ENCODE measurements around the gene EPHA3.

Gene EPHA3

DNA sequence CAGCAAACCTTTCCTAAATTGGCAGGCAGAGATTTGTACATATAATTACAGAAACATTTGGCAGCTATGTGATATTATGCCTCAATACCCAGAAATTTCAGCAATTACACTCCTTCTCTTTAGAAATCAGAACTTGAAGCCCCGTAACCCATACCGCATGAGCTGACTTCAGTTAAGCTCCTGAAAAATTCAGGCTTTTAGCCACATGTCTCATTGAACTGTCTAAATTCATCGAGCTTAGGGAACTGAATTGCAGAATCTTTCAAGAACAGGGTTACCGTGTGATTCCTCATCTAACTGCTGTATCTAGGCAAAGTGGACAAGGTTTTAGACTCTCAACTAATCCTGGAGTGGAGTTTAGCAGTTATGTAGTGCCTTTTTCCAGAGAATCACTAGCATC, 333.0 kb downstream of the EPHA3 start:
- H3K4me1 Mint-ChIP-seq: peaks cover 7% of the 10 kb centered on the region
- H3K9me3 Mint-ChIP-seq: no peaks in the 10 kb centered on the region
- H3K27me3 Mint-ChIP-seq (ENCODE audit: low read depth, poor library complexity): no peaks in the 10 kb centered on the region
- H3K36me3 Mint-ChIP-seq (ENCODE audit: low read depth): no peaks in the 10 kb centered on the region
- TF ChIP-seq, protein P1, sequence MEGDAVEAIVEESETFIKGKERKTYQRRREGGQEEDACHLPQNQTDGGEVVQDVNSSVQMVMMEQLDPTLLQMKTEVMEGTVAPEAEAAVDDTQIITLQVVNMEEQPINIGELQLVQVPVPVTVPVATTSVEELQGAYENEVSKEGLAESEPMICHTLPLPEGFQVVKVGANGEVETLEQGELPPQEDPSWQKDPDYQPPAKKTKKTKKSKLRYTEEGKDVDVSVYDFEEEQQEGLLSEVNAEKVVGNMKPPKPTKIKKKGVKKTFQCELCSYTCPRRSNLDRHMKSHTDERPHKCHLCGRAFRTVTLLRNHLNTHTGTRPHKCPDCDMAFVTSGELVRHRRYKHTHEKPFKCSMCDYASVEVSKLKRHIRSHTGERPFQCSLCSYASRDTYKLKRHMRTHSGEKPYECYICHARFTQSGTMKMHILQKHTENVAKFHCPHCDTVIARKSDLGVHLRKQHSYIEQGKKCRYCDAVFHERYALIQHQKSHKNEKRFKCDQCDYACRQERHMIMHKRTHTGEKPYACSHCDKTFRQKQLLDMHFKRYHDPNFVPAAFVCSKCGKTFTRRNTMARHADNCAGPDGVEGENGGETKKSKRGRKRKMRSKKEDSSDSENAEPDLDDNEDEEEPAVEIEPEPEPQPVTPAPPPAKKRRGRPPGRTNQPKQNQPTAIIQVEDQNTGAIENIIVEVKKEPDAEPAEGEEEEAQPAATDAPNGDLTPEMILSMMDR (IDR thresholded peaks at IDR 0.05): no peak
- DNase-seq: no peak
- no peak overlapping the region for H3K4me3 Mint-ChIP-seq
- H3K27ac Mint-ChIP-seq: no peak overlapping the region

DNA sequence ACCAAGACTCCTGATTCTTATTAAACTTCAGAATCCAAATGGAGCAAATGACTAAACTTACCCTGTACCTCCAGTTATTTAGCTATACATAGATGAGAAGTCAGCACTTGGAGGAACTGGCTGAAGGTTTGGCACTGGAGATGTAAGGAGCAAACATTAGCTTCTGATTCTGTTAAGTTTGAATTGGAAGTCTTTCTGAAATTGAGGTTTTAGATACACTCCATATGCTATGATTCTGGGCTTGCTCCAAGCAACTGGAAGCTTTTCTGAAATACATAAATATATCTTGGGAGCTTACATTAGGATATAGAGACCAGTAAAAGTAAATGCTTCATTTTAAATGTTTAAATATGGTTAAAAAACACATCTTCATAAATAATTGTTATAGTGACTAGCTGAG, 333.7 kb downstream of the EPHA3 start:
- TF ChIP-seq, protein P1 (IDR thresholded peaks at IDR 0.05): no peak
- Mint-ChIP-seq H3K4me3 (no peak overlapping the region), H3K27ac (no peak overlapping the region), H3K27me3 (ENCODE audit: low read depth, poor library complexity) (no peaks in the 10 kb centered on the region), H3K9me3 (no peaks in the 10 kb centered on the region), H3K36me3 (ENCODE audit: low read depth) (no peaks in the 10 kb centered on the region), H3K4me1 (peaks cover 7% of the 10 kb centered on the region)
- no peak for DNase-seq

DNA sequence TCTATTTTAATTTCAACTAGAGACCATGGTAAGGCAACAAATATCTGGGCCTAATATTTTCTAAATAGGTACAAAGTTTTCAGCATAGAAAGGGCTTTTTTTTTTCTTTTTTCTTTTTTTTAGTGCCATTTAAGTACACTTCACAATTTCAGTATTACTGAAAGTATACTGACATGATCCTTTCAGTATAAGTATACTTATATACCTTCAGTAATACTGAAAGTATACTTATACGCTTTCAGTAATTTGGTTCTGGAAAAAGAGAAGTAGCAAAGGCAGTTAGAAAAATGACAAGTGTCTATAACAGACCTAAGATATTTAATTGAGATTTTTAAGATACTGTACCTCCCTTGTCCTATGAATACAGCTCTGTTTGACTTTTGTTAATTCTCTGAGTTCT, 339.2 kb downstream of the EPHA3 start:
- H3K27ac Mint-ChIP-seq: no peak overlapping the region
- TF ChIP-seq, protein P1 (IDR thresholded peaks at IDR 0.05): no peak
- H3K4me1 Mint-ChIP-seq: peaks cover 7% of the 10 kb centered on the region
- no peak for DNase-seq
- H3K36me3 Mint-ChIP-seq (ENCODE audit: low read depth): no peaks in the 10 kb centered on the region
- H3K9me3 Mint-ChIP-seq: no peaks in the 10 kb centered on the region
- no peak overlapping the region for H3K4me3 Mint-ChIP-seq
- no peaks in the 10 kb centered on the region for H3K27me3 Mint-ChIP-seq (ENCODE audit: low read depth, poor library complexity)

DNA sequence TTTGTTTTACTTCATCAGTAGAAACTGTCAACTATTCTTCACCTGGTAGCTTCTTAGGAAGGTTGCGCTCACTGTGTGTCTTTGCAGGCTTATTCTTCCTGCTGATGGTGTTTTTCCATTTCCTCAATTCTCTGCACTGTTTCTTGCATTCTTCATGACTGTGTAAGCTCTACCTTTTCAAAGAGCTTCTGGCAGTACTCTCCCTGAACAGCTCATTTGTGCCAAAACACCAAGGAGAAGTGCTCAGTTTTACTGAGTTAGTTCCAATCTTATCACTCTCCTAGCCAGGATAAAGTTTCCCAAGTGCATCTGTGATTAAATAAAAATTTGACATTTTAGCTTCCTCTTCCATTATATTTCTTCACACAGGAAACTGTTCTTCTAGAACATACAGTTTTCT, 339.8 kb downstream of the EPHA3 start:
- H3K27me3 Mint-ChIP-seq (ENCODE audit: low read depth, poor library complexity): no peaks in the 10 kb centered on the region
- peaks cover 5% of the 10 kb centered on the region for H3K4me1 Mint-ChIP-seq
- H3K9me3 Mint-ChIP-seq: no peaks in the 10 kb centered on the region
- no peak overlapping the region for H3K4me3 Mint-ChIP-seq
- TF ChIP-seq, protein P1 (IDR thresholded peaks at IDR 0.05): no peak
- DNase-seq: no peak
- H3K27ac Mint-ChIP-seq: no peak overlapping the region
- no peaks in the 10 kb centered on the region for H3K36me3 Mint-ChIP-seq (ENCODE audit: low read depth)

DNA sequence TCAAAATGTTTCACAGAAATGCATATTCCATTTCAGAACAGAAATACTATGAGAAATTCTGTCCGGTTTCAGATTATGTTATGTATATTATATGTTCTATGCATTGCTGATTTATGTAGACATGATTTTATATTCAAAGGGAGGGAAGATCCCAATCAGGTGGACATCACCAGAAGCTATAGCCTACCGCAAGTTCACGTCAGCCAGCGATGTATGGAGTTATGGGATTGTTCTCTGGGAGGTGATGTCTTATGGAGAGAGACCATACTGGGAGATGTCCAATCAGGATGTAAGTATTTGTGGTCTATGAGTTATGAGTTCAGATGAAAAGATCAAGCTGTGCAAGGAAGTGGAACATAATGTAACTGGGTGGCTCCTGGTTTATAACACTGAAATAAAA, 341.7 kb downstream of the EPHA3 start:
- no peaks in the 10 kb centered on the region for H3K27me3 Mint-ChIP-seq (ENCODE audit: low read depth, poor library complexity)
- H3K9me3 Mint-ChIP-seq: no peaks in the 10 kb centered on the region

DNA sequence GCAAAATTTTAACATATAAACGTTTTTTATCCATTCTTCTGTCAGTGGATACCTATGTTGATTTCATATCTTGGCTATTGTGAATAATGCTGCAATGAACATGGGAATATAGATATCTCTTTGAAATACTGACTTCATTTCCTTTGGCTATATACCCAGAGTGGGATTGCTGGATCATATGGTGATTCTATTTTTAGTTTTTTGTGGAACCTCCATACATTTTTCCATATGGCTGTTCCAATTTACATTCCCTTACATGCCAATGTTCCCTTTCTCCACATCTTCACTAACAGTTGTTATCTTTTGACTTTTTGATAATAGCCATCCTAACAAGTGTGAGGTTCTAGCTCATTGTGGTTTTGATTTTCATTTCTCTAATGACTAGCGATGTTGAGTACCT, 344.6 kb downstream of the EPHA3 start:
- peaks cover 9% of the 10 kb centered on the region for H3K4me1 Mint-ChIP-seq

More for the DNA sequence above, 341.7 kb downstream of the EPHA3 start:
- TF ChIP-seq, protein P1 (IDR thresholded peaks at IDR 0.05): no peak
- H3K27ac Mint-ChIP-seq: no peak overlapping the region
- peaks cover 1% of the 10 kb centered on the region for H3K36me3 Mint-ChIP-seq (ENCODE audit: low read depth)
- H3K4me3 Mint-ChIP-seq: no peak overlapping the region
- DNase-seq: no peak
- H3K4me1 Mint-ChIP-seq: no peaks in the 10 kb centered on the region

More for the DNA sequence above, 344.6 kb downstream of the EPHA3 start:
- no peak for DNase-seq
- peaks cover 11% of the 10 kb centered on the region for H3K36me3 Mint-ChIP-seq (ENCODE audit: low read depth)
- no peak overlapping the region for H3K27ac Mint-ChIP-seq
- peaks cover 8% of the 10 kb centered on the region for H3K9me3 Mint-ChIP-seq
- no peaks in the 10 kb centered on the region for H3K27me3 Mint-ChIP-seq (ENCODE audit: low read depth, poor library complexity)
- TF ChIP-seq, protein P1 (IDR thresholded peaks at IDR 0.05): no peak
- no peak overlapping the region for H3K4me3 Mint-ChIP-seq
